Heart right ventricle (tissue), 16 donors: Measurements from ENCODE around the gene EIF4B. TPM values are rescaled to one million over a fixed set of nuclear protein-coding genes. Genes with fewer than 3 reads are reported as not detected.
A peak's percentile ranks its signal among the peaks of the same experiment; 100 is the strongest.

Experiments used
- ATAC-seq, 8 donors: fragments of 200-7000 bp; cut with Tn5 transposase; one replicate each; pipeline ENCODE4 v1.9.1; 2020; ENCODE audit warnings: mild to moderate bottlenecking in 8 of 8, moderate library complexity in 8 of 8, moderate number of reproducible peaks in 1 of 8
- DNase-seq, 2 donors: peaks; one replicate each; pipeline ENCODE4 v3.0.0-alpha.2; 2020
- H3K27ac ChIP-seq, 10 donors: fragments of 200-600 bp; sonication (generic) in 2 of 10; one replicate each; pipeline versions ENCODE4 v1.5.0 to v1.8.0; 2020 to 2022; ENCODE audit warnings: mild to moderate bottlenecking in 3 of 10
- H3K27me3 ChIP-seq, 7 donors: fragments of 200-600 bp; one replicate each; pipeline ENCODE4 v1.8.0; 2021 to 2022; ENCODE audit warnings: mild to moderate bottlenecking in 2 of 7
- H3K36me3 ChIP-seq, 9 donors: fragments of 200-600 bp; sonication (generic) in 1 of 9; one replicate each; pipeline versions ENCODE4 v1.5.0 to v1.8.0; 2020 to 2022; ENCODE audit warnings: mild to moderate bottlenecking in 2 of 9
- H3K4me1 ChIP-seq, 9 donors: fragments of 200-600 bp; sonication (generic) in 1 of 9; one replicate each; pipeline versions ENCODE4 v1.5.0 to v1.8.0; 2020 to 2022; ENCODE audit warnings: mild to moderate bottlenecking in 4 of 9
- H3K4me3 ChIP-seq, 10 donors: fragments of 200-600 bp; sonication (generic) in 2 of 10; one replicate each; pipeline versions ENCODE4 v1.5.0 to v1.8.0; 2020 to 2022; ENCODE audit warnings: mild to moderate bottlenecking in 7 of 10, moderate library complexity in 2 of 10
- H3K9me3 ChIP-seq, 11 donors: fragments of 200-600 bp in 10 of 11; sonication (generic) in 2 of 11; one replicate each; pipeline versions ENCODE4 v1.5.0 to v1.8.0; 2013 to 2022; ENCODE audit warnings: mild to moderate bottlenecking in 2 of 11, control low read depth in 1 of 11, moderate library complexity in 1 of 11
- CTCF ChIP-seq, 9 donors: fragments of 200-600 bp; sonication (generic) in 2 of 9; IDR thresholded peaks; one replicate each; pipeline versions ENCODE4 v1.5.0 to v1.8.0; 2021 to 2022; ENCODE audit warnings: antibody characterized with exemption in 9 of 9, mild to moderate bottlenecking in 5 of 9, moderate library complexity in 1 of 9
- WGBS, 2 donors: extraction: QIAGEN DNeasy Blood & Tissue Kit; methylation state at CpG; one replicate each; pipeline ENCODE4 v1.1.7; 2013; ENCODE audit warnings: inconsistent platforms in 1 of 2; 5-methylcytosine and 5-hydroxymethylcytosine counted together
- intact Hi-C, 10 donors: fragments of 100-400 bp; cut with DNase I; formaldehyde crosslinking; loops; one replicate each; pipeline versions ENCODE4 v1.11.1 to v1.14.2; 2022
- polyA plus RNA-seq, 2 donors: library from polyadenylated mRNA; stranded (reverse); fragments of 200-250 nt; gene quantifications; one replicate each; pipeline ENCODE4 v1.2.3, GENCODE V29; 2013
- total RNA-seq, 10 donors: library from RNA; stranded (reverse); fragmentation: NEBNext Ultra II Directional in 3 of 10; extraction: Animal tissue kit (Norgen Biotek cat#: 25700) in 3 of 10; gene quantifications; one replicate each; pipeline versions ENCODE4 v1.2.1 to v1.2.4, GENCODE V29; 2021 to 2023
- donor health status: Arrhythmogenic right ventricular cardiomyopathy.
- donor health status: ischemic (EF 13 %, LVEDD 7.1; RV severe dilation, severe dysfunction).
- donor health status: healthy with polysubstance abuse.
- donor health status: DM: no; HTN: yes; CAD: no.
- donor health status: DM: no; HTN: no; CAD: no.
- donor health status: ischemic (EF 25% LVEDD 6.9; RV normal size, moderate dysfunction).
- donor health status: ischemic (EF 25% LVEDD 5.7; RV mildly dilated, moderate dysfunction).
- donor health status: healthy.
- donor health status: DM: yes; HTN: yes; CAD: no.
- donor health status: Ischemic cardiomyopathy.
- donor health status: ischemic (EF 35%, LVEDD 5.7; RV mildly dilated, moderate dysfunction).
- donor health status: nonischemic (EF 11% LVEDD 7.7; RV severe dilation, severe dysfunction).
- donor health status: DM: yes; HTN: yes; CAD: no.
- donor health status: PGD.
- donor health status: ischemic (EF 29% LVEDD 5.4; RV normal size, mild dysfunction).
- donor health status: nonischemic (EF 23%, LVEDD 6.1; RV moderate dilation, normal function).

The EIF4B gene
- total and polyA plus RNA-seq, 12 donors: 53.2 to 477 (median 423) TPM

- DNase-seq: no peak
- Histone ChIP-seq H3K36me3 (no peaks in the 10 kb centered on the region), H3K27ac (peak overlapping the region in 1 of 10 donors; percentile 41), H3K9me3 (no peaks in the 10 kb centered on the region), H3K4me1 (peaks cover 0 to 13% (median 0%) of the 10 kb centered on the region in 9 donors), H3K27me3 (peaks cover 0 to 45% (median 24%) of the 10 kb centered on the region in 7 donors), H3K4me3 (peak overlapping the region in 8 of 10 donors; percentile 8 to 47 (median 36))
- intact Hi-C loops: no loop called here
- ATAC-seq: peak in 6 of 8 donors; percentile 24 to 73 (median 46)
- 3 to 6% methylated on average over 23 to 28 of the region's 28 CpGs for WGBS, 2 donors
- TF ChIP-seq CTCF (IDR thresholded peaks at IDR 0.05): no peak
Measured at GRCh38 chr12:52965337-52965731, 40.9 kb upstream of the EIF4B start.

- intact Hi-C loops: no loop called here
- no peak for TF ChIP-seq CTCF (IDR thresholded peaks at IDR 0.05)
- Histone ChIP-seq H3K36me3 (no peaks in the 10 kb centered on the region), H3K27me3 (peaks cover 0 to 29% (median 26%) of the 10 kb centered on the region in 7 donors), H3K4me3 (no peak overlapping the region), H3K4me1 (peaks cover 0 to 13% (median 0%) of the 10 kb centered on the region in 9 donors), H3K27ac (no peak overlapping the region), H3K9me3 (no peaks in the 10 kb centered on the region)
- DNase-seq (no peak), ATAC-seq (no peak)
- WGBS, 2 donors: 82 to 89% methylated on average over 12 of the region's 12 CpGs
Measured at GRCh38 chr12:52969166-52969795, 37.0 kb upstream of the EIF4B start.

- WGBS, 2 donors: 60 to 67% methylated on average over 7 of the region's 7 CpGs
- intact Hi-C loops: loop anchor here in 7 of 10 donors (10.0 kb wide), 3 partner anchors 385 to 815 kb away; no protein-coding TSS in a partner anchor
Measured at GRCh38 chr12:52969828-52970569, 36.3 kb upstream of the EIF4B start.

More at GRCh38 chr12:52969828-52970569, 36.3 kb upstream of the EIF4B start:
- ATAC-seq: peak in 5 of 8 donors; percentile 39 to 85 (median 76)
- Histone ChIP-seq H3K4me1 (peaks cover 0 to 14% (median 3%) of the 10 kb centered on the region in 9 donors), H3K27me3 (peaks cover 0 to 26% (median 19%) of the 10 kb centered on the region in 7 donors), H3K4me3 (no peak overlapping the region), H3K9me3 (no peaks in the 10 kb centered on the region), H3K36me3 (no peaks in the 10 kb centered on the region), H3K27ac (no peak overlapping the region)
- peak in 1 of 2 donors; percentile 56 for DNase-seq
- no peak for TF ChIP-seq CTCF (IDR thresholded peaks at IDR 0.05)
